ENCODE data around the gene B4GALT2.

DNA sequence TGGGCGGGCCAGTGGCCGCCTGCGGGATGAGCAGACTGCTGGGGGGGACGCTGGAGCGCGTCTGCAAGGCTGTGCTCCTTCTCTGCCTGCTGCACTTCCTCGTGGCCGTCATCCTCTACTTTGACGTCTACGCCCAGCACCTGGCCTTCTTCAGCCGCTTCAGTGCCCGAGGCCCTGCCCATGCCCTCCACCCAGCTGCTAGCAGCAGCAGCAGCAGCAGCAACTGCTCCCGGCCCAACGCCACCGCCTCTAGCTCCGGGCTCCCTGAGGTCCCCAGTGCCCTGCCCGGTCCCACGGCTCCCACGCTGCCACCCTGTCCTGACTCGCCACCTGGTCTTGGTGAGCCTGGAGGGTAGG lies 2.1 kb downstream of the B4GALT2 start:
- TF ChIP-seq, protein P1, sequence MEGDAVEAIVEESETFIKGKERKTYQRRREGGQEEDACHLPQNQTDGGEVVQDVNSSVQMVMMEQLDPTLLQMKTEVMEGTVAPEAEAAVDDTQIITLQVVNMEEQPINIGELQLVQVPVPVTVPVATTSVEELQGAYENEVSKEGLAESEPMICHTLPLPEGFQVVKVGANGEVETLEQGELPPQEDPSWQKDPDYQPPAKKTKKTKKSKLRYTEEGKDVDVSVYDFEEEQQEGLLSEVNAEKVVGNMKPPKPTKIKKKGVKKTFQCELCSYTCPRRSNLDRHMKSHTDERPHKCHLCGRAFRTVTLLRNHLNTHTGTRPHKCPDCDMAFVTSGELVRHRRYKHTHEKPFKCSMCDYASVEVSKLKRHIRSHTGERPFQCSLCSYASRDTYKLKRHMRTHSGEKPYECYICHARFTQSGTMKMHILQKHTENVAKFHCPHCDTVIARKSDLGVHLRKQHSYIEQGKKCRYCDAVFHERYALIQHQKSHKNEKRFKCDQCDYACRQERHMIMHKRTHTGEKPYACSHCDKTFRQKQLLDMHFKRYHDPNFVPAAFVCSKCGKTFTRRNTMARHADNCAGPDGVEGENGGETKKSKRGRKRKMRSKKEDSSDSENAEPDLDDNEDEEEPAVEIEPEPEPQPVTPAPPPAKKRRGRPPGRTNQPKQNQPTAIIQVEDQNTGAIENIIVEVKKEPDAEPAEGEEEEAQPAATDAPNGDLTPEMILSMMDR (IDR thresholded peaks at IDR 0.05) = no peak
- TF ChIP-seq POLR2A (IDR thresholded peaks at IDR 0.05) = no peak
